Loucy (cell line): ENCODE measurements around the gene FIGN.

ENCODE experiments used
- EZH2phosphoT487 ChIP-seq: fragments of 200-600 bp; IDR thresholded peaks from 2 replicates; pipeline ENCODE4 v1.6.1; 2018; ENCODE audit warnings: antibody characterized with exemption, mild to moderate bottlenecking, moderate library complexity, borderline replicate concordance
- TF ChIP-seq, protein P1 (sequence below): fragments of 200-600 bp; sonication (generic); conservative IDR thresholded peaks from 2 replicates; pipeline ENCODE4 v1.5.1; 2014; ENCODE audit warnings: mild to moderate bottlenecking, antibody characterized with exemption, low read length

DNA sequence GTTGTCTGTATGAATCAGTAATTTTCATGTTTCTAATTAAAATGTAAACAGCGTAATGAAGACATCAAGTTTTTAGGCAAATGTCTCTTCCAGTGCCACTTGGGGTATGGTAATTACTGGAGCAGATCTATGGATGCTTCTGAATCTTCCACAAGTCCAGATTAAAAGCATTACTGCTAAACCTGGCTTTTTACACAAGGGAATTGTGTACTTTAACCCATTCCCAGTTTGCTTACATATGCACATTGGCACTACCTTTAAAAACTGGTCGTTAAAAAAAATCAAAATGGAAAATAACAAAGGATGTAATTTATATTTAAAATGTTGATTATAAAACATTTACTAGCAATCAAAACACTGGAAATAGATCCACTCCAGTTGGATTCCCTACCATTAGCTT lies 19.7 kb downstream of the FIGN start:
- TF ChIP-seq, protein P1, sequence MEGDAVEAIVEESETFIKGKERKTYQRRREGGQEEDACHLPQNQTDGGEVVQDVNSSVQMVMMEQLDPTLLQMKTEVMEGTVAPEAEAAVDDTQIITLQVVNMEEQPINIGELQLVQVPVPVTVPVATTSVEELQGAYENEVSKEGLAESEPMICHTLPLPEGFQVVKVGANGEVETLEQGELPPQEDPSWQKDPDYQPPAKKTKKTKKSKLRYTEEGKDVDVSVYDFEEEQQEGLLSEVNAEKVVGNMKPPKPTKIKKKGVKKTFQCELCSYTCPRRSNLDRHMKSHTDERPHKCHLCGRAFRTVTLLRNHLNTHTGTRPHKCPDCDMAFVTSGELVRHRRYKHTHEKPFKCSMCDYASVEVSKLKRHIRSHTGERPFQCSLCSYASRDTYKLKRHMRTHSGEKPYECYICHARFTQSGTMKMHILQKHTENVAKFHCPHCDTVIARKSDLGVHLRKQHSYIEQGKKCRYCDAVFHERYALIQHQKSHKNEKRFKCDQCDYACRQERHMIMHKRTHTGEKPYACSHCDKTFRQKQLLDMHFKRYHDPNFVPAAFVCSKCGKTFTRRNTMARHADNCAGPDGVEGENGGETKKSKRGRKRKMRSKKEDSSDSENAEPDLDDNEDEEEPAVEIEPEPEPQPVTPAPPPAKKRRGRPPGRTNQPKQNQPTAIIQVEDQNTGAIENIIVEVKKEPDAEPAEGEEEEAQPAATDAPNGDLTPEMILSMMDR: no peak
- TF ChIP-seq EZH2phosphoT487: no peak
